A375 (cell line): ENCODE data around the gene ZNF232. TPM values are rescaled to one million over a fixed set of nuclear protein-coding genes. Genes with fewer than 3 reads are reported as not detected.

Experiments
- small RNA-seq: library from RNA; depleted of rRNA; stranded (forward); fragments of <200 nt; gene quantifications from one replicate; pipeline ENCODE3, GENCODE V24; 2014
- total RNA-seq: library from RNA; depleted of rRNA; stranded (reverse); fragments of >200 nt; shearing (Covaris generic); gene quantifications from 2 replicates; pipeline ENCODE4 v1.2.3, GENCODE V29; 2014; rRNA removed

Gene ZNF232
- 19.4 and 20.4 TPM in 2 replicates for total RNA-seq

DNA sequence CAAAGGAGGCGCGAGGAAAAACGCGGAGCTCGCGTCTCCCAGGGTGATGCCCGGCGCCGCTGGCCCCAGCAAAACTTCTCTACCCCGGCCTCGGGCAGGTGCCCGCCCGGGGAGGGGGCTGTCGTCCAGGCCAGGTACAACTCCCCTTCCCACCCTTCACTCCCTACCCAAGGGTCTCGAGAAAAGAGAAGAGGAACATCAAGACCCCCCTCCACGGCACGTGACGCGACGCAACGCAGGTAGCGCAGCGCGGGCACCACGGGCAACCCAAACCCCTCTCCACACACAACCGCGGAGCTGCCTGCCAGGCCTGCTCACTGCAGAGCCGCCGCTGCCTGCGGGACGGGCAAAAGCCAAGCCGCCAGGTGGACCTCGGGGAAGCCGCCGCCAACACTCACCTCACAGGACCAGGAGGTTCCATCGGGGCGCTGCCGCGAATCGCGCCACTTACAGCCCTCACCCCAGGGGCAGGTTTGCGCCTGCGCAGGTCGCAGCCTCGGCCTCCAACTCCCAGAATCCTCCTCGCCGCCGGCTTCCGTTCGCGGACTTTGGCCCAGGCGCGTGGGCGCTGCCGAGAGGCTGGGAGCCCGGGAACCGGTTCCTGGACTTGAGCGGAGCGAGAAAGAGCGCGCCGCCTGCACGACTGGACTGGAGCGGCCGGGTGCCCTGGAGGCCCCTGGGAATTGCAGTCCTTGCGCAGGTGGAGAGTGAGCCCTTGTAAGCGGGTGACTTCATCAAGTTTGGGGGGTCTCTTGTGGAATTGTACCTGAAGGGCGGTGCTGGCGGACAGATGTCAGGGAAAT lies at the start of gene ZNF232:
Gene ZNF232, minus strand, starts transcription at position 477 of the 803 bp plus-strand sequence. Its CDS starts 56 bp downstream, at position 421.

DNA sequence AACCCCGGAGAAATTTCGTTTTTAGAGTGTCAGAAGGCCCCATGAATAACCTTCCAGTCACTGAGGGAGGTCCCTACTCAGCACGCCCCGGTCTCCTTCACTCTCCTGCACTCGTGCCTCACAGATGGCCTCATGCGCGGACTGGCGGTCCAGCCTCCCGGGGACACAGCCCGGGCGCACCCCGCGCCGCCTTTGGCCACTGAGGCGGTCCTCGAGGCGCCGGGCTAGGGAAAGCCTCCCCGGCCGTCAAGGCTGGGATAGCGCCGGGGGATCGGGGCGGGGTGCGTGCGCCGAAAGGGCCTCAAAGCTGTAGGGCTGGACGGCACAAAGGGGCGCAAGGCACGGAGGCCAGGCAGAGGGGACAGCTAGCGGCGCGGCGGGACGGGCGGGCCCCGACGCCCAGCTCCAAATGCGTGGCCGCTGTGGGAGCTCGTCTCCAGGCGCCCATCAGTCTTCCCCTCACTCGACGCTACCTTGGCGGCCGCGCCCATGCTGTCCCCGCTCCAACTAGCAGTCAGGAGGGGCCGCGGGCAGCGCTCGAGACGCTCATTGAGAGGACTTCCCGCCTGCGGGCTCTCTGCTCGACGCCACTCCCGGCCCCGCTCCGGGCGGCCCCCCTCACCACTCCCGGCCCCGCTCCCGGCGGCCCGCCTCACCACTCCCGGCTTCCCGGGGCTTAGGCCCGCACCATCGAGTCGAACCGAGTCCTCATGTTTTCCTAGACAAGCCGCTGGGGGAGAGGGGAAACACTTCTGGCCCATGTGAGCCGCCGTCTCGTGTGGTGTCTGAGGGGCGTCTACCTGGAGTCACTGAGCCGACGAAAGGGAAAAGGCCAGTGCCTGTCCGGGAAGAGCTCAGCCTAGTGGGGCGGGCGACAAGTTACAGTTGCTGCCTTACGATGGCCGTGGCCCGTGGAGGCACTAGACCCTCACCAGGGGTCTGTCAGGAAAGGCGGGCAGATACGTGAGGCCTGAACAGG lies 4.3 kb upstream of the ZNF232 start, which contains the start of gene USP6:
Gene USP6, plus strand, starts transcription at position 360 of the 979 bp plus-strand sequence. CDS start 14,336 bp downstream, outside the sequence.

DNA sequence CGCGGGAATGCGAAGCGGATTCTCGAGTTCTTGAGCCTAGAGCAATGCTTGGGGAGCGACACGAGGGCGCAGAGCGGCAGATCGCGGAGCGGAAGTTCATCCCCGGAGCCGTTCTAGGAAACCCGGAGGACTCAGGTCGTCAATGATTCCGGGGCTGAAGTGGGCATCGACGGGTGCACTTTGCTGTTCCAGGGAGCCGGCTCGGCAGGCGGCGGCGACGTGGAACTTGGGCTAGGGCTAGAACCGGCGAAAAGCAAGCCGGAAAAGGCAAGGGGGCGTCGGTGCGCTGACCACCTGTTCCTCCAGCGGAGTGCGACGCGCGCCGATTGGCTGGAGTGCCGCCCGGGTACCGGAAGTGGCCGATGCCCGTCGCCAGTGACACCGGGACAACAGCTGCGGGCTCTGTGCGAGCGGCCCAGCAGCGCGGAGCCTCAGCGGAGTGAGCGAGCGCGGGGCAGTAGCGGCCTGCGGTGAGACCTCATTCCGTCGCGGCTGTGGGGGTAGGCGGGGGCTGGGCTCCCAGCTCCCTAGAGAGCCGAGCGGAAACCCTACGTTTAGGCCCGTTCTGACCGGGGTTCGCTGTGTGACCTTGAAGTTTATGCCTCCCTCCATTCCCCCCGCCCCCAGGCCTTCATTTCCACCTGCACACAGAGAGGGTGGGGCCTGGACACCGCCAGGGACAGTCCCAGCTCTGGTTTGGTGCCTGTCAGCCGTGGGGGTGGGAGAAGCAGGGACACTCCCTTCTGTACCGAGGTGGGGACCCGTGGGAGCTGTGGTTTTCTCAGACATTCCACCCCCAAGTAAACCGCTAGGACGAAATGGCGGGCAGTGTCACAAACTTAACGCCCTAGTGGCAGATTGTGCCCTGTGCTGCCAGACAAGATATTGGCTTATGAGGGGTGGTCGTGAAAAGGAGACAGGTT lies 33.3 kb downstream of the ZNF232 start, which contains the start of gene ZFP3:
Gene ZFP3, plus strand, starts transcription at position 362 of the 923 bp plus-strand sequence. CDS start 13,038 bp downstream, outside the sequence.

Small RNAs within 50 kb of the gene (small RNA-seq; reads per million reads assigned to genes)
- not detected for gene AC012146.4

Other genes with a start within 250 kb of the ZNF232 start
- 0.45 and 0.53 TPM in 2 replicates for gene C17orf107, start 212.3 kb downstream of the ZNF232 start, total RNA-seq
- 0.19 and 0.38 TPM in 2 replicates for gene CHRNE, start 208.8 kb downstream of the ZNF232 start, total RNA-seq
- not detected in 2 replicates for gene GP1BA, start 179.6 kb downstream of the ZNF232 start, total RNA-seq
- gene SLC25A11, start 171.8 kb downstream of the ZNF232 start, total RNA-seq = 83.0 and 86.7 TPM in 2 replicates
- gene RNF167, start 171.6 kb downstream of the ZNF232 start, total RNA-seq = 43.8 and 50.1 TPM in 2 replicates
- gene PFN1, start 163.3 kb downstream of the ZNF232 start, total RNA-seq = 1,994 and 2,456 TPM in 2 replicates
- gene ENO3, start 160.8 kb downstream of the ZNF232 start, total RNA-seq = 7.2 and 8.6 TPM in 2 replicates
- 90.5 and 106 TPM in 2 replicates for gene SPAG7, start 144.1 kb downstream of the ZNF232 start, total RNA-seq
- gene CAMTA2, start 124.2 kb downstream of the ZNF232 start, total RNA-seq = 25.6 and 46.7 TPM in 2 replicates
- 0.72 TPM in 1 of 2 replicates, not detected in the other for gene INCA1, start 114.4 kb downstream of the ZNF232 start, total RNA-seq
- 39.6 and 46.3 TPM in 2 replicates for gene KIF1C, start 113.9 kb downstream of the ZNF232 start, total RNA-seq
- gene SLC52A1, start 76.5 kb downstream of the ZNF232 start, total RNA-seq = not detected in 2 replicates
- gene ZFP3, start 33.4 kb downstream of the ZNF232 start, total RNA-seq = not detected in 2 replicates
- not detected in 2 replicates for gene USP6, start 4.2 kb upstream of the ZNF232 start, total RNA-seq
- 16.3 and 17.7 TPM in 2 replicates for gene ZNF594, start 80.0 kb upstream of the ZNF232 start, total RNA-seq
- not detected in 2 replicates for gene SCIMP, start 123.0 kb upstream of the ZNF232 start, total RNA-seq
- gene RABEP1, start 170.4 kb upstream of the ZNF232 start, total RNA-seq = 48.4 and 58.3 TPM in 2 replicates